Activated naive CD4-positive, alpha-beta T cell treated with anti-CD3 and anti-CD28 coated beads for 36 hours (primary cell): ENCODE measurements around the gene ADCY10. TPM values are rescaled to one million over a fixed set of nuclear protein-coding genes. Genes with fewer than 3 reads are reported as not detected.

ENCODE experiments used
- CTCF ChIA-PET: fragments of 350-600 bp; sonication (Branson Sonifier 250); formaldehyde crosslinking; loops from one replicate; lab custom pipeline; 2021; ENCODE audit warnings: antibody characterized with exemption; lab: Charles Lee
- DNase-seq: peaks from one replicate; pipeline ENCODE4 v3.0.0-alpha.2; 2020
- H3K27ac Mint-ChIP-seq: one replicate; pipeline ENCODE4 v1.8.0; 2021; ENCODE audit warnings: mild to moderate bottlenecking, mixed read lengths
- H3K27me3 Mint-ChIP-seq: one replicate; pipeline ENCODE4 v1.8.0; 2021; ENCODE audit warnings: low read depth, mixed read lengths
- H3K36me3 Mint-ChIP-seq: one replicate; pipeline ENCODE4 v1.8.0; 2021; ENCODE audit warnings: low read depth, mixed read lengths
- H3K4me1 Mint-ChIP-seq: one replicate; pipeline ENCODE4 v1.8.0; 2021; ENCODE audit warnings: low read depth, mixed read lengths
- H3K4me3 Mint-ChIP-seq: one replicate; pipeline ENCODE4 v1.8.0; 2021; ENCODE audit warnings: mild to moderate bottlenecking, moderate library complexity, mixed read lengths
- H3K9me3 Mint-ChIP-seq: one replicate; pipeline ENCODE4 v1.8.0; 2021; ENCODE audit warnings: mixed read lengths
- intact Hi-C: fragments of 100-400 bp; cut with micrococcal nuclease; formaldehyde crosslinking; loops from one replicate; pipeline ENCODE4 v1.15.1; 2023
- total RNA-seq, 2 experiments: library from RNA; stranded (reverse); gene quantifications; one replicate each; pipeline ENCODE4 v1.2.3, GENCODE V29; 2021

Gene ADCY10
- total RNA-seq, 2 experiments from 2014 or later: 0.24 TPM; not detected in 1

- peaks cover 14% of the 10 kb centered on the region for H3K4me1 Mint-ChIP-seq
- intact Hi-C loops: no loop called here
- no peak overlapping the region for H3K4me3 Mint-ChIP-seq
- H3K27me3 Mint-ChIP-seq: no peaks in the 10 kb centered on the region
- peaks cover 5% of the 10 kb centered on the region for H3K36me3 Mint-ChIP-seq
- H3K27ac Mint-ChIP-seq: no peak overlapping the region
- DNase-seq: peak; percentile 61
- CTCF ChIA-PET: interaction anchor here (0.8 to 1.5 kb wide), 4 partner anchors 35 to 109 kb away, joined by 3 to 4 read pairs (median 4); no protein-coding TSS in a partner anchor
- H3K9me3 Mint-ChIP-seq: no peaks in the 10 kb centered on the region
Observed at GRCh38 chr1:167797015-167797414, 116.9 kb downstream of the ADCY10 start.

- Mint-ChIP-seq H3K9me3 (no peaks in the 10 kb centered on the region), H3K36me3 (peaks cover 5% of the 10 kb centered on the region), H3K27ac (no peak overlapping the region), H3K27me3 (no peaks in the 10 kb centered on the region), H3K4me1 (peaks cover 14% of the 10 kb centered on the region), H3K4me3 (no peak overlapping the region)
- no peak for DNase-seq
- intact Hi-C loops: no loop called here
- CTCF ChIA-PET: interaction anchor here (0.7 to 1.5 kb wide), 4 partner anchors 34 to 108 kb away, joined by 3 to 4 read pairs (median 4); no protein-coding TSS in a partner anchor
Observed at GRCh38 chr1:167795810-167796740, 117.9 kb downstream of the ADCY10 start.

- peaks cover 16% of the 10 kb centered on the region for H3K4me1 Mint-ChIP-seq
- intact Hi-C loops: loop anchor here (1.0 kb wide), 1 partner anchor 9 kb away; no protein-coding TSS in a partner anchor
- no peak overlapping the region for H3K4me3 Mint-ChIP-seq
Observed at GRCh38 chr1:167794043-167794442, 119.9 kb downstream of the ADCY10 start.

GRCh38 chr1:167792188-167792565 is 121.8 kb downstream of the ADCY10 start:
- H3K27me3 Mint-ChIP-seq: no peaks in the 10 kb centered on the region
- H3K4me3 Mint-ChIP-seq: no peak overlapping the region
- intact Hi-C loops: no loop called here
- H3K4me1 Mint-ChIP-seq: peaks cover 14% of the 10 kb centered on the region
- no peak overlapping the region for H3K27ac Mint-ChIP-seq
- no peaks in the 10 kb centered on the region for H3K9me3 Mint-ChIP-seq
- DNase-seq: no peak
- H3K36me3 Mint-ChIP-seq: peaks cover 14% of the 10 kb centered on the region
- CTCF ChIA-PET: no interaction called here

More at GRCh38 chr1:167794043-167794442, 119.9 kb downstream of the ADCY10 start:
- Mint-ChIP-seq H3K9me3 (no peaks in the 10 kb centered on the region), H3K36me3 (peaks cover 8% of the 10 kb centered on the region), H3K27ac (no peak overlapping the region), H3K27me3 (no peaks in the 10 kb centered on the region)
- no peak for DNase-seq
- CTCF ChIA-PET: interaction anchor here (1.3 kb wide), 1 partner anchor 9 kb away, joined by 3 read pairs; no protein-coding TSS in a partner anchor

- Mint-ChIP-seq H3K4me1 (peaks cover 9% of the 10 kb centered on the region), H3K36me3 (peaks cover 14% of the 10 kb centered on the region), H3K27me3 (no peaks in the 10 kb centered on the region), H3K27ac (no peak overlapping the region), H3K9me3 (no peaks in the 10 kb centered on the region), H3K4me3 (no peak overlapping the region)
- no peak for DNase-seq
- CTCF ChIA-PET: interaction anchor here (1.1 to 1.8 kb wide), 2 partner anchors 9 to 11 kb away, joined by 3 to 4 read pairs; no protein-coding TSS in a partner anchor
- intact Hi-C loops: no loop called here
Observed at GRCh38 chr1:167791281-167792187, 122.4 kb downstream of the ADCY10 start.

GRCh38 chr1:167790117-167790516 is 123.8 kb downstream of the ADCY10 start:
- Mint-ChIP-seq H3K27ac (no peak overlapping the region), H3K4me3 (no peak overlapping the region), H3K4me1 (peaks cover 10% of the 10 kb centered on the region), H3K36me3 (peaks cover 14% of the 10 kb centered on the region), H3K27me3 (no peaks in the 10 kb centered on the region), H3K9me3 (no peaks in the 10 kb centered on the region)
- CTCF ChIA-PET: interaction anchor here (0.7 to 1.8 kb wide), 3 partner anchors 9 to 592 kb away, joined by 3 to 4 read pairs (median 4); no protein-coding TSS in a partner anchor
- intact Hi-C loops: no loop called here
- DNase-seq: no peak

GRCh38 chr1:167789501-167789900 is 124.4 kb downstream of the ADCY10 start:
- Mint-ChIP-seq H3K9me3 (no peaks in the 10 kb centered on the region), H3K27ac (no peak overlapping the region), H3K27me3 (no peaks in the 10 kb centered on the region), H3K4me1 (peaks cover 12% of the 10 kb centered on the region), H3K4me3 (no peak overlapping the region), H3K36me3 (peaks cover 12% of the 10 kb centered on the region)
- CTCF ChIA-PET: interaction anchor here (0.7 kb wide), 1 partner anchor 592 kb away, joined by 3 read pairs; no protein-coding TSS in a partner anchor
- intact Hi-C loops: no loop called here
- DNase-seq: no peak

- H3K36me3 Mint-ChIP-seq: peaks cover 9% of the 10 kb centered on the region
- no peaks in the 10 kb centered on the region for H3K9me3 Mint-ChIP-seq
- no peak overlapping the region for H3K27ac Mint-ChIP-seq
- intact Hi-C loops: no loop called here
- no peak overlapping the region for H3K4me3 Mint-ChIP-seq
- DNase-seq: no peak
- H3K4me1 Mint-ChIP-seq: peaks cover 5% of the 10 kb centered on the region
- H3K27me3 Mint-ChIP-seq: no peaks in the 10 kb centered on the region
- CTCF ChIA-PET: no interaction called here
Observed at GRCh38 chr1:167786502-167786901, 127.4 kb downstream of the ADCY10 start.

- no peaks in the 10 kb centered on the region for H3K27me3 Mint-ChIP-seq
- intact Hi-C loops: no loop called here
- CTCF ChIA-PET: interaction anchor here (0.5 to 1.2 kb wide), 2 partner anchors 9 to 360 kb away, joined by 3 read pairs; no protein-coding TSS in a partner anchor
Observed at GRCh38 chr1:167784876-167785550, 128.9 kb downstream of the ADCY10 start.

GRCh38 chr1:167782946-167783345 is 131.0 kb downstream of the ADCY10 start:
- no peak overlapping the region for H3K27ac Mint-ChIP-seq
- intact Hi-C loops: no loop called here
- H3K4me1 Mint-ChIP-seq: peaks cover 3% of the 10 kb centered on the region
- no peak for DNase-seq
- no peaks in the 10 kb centered on the region for H3K27me3 Mint-ChIP-seq
- peaks cover 14% of the 10 kb centered on the region for H3K36me3 Mint-ChIP-seq
- peaks cover 2% of the 10 kb centered on the region for H3K9me3 Mint-ChIP-seq
- H3K4me3 Mint-ChIP-seq: no peak overlapping the region
- CTCF ChIA-PET: no interaction called here

More at GRCh38 chr1:167784876-167785550, 128.9 kb downstream of the ADCY10 start:
- DNase-seq: no peak
- no peak overlapping the region for H3K4me3 Mint-ChIP-seq
- H3K4me1 Mint-ChIP-seq: peaks cover 5% of the 10 kb centered on the region
- H3K9me3 Mint-ChIP-seq: peaks cover 2% of the 10 kb centered on the region
- no peak overlapping the region for H3K27ac Mint-ChIP-seq
- peaks cover 10% of the 10 kb centered on the region for H3K36me3 Mint-ChIP-seq

- intact Hi-C loops: no loop called here
- DNase-seq: no peak
- H3K36me3 Mint-ChIP-seq: peaks cover 18% of the 10 kb centered on the region
- H3K4me1 Mint-ChIP-seq: peaks cover 13% of the 10 kb centered on the region
- no peaks in the 10 kb centered on the region for H3K27me3 Mint-ChIP-seq
- no peak overlapping the region for H3K4me3 Mint-ChIP-seq
- CTCF ChIA-PET: interaction anchor here (1.6 kb wide), 1 partner anchor 9 kb away, joined by 4 read pairs; no protein-coding TSS in a partner anchor
- H3K27ac Mint-ChIP-seq: no peak overlapping the region
- peaks cover 2% of the 10 kb centered on the region for H3K9me3 Mint-ChIP-seq
Observed at GRCh38 chr1:167781558-167781957, 132.4 kb downstream of the ADCY10 start.
